RCC 7860 (cell line): ENCODE measurements around the gene P2RY14.
A peak's percentile ranks its signal among the peaks of the same experiment; 100 is the strongest.

Source experiments
- DNase-seq: peaks from one replicate; pipeline ENCODE4 v3.0.0-alpha.2; 2015; ENCODE audit warnings: low spot score
- FAIRE-seq: peaks from 2 replicates; lab custom pipeline; 2012; peaks lifted over from hg19 to GRCh38; lab: Jason Lieb, UNC

Gene P2RY14

DNA sequence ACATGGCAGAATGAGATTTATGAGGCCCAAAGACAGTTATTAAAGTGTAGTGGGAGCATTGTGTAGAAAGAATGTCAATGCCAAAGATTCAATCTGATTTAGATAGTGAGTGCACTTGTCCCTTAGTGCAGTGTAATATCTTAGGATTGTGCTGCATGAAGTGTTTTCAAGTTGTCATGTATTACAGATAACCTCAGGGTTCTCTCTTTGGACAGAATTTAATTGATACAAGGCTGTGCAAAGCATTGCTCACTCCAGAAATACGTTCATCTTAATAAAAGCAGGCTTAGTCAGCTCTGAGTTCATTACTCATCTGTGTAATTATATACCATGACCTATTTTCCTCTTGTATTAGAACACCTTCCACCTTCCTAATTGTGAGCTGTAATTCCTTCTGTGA, 59.3 kb downstream of the P2RY14 start:
- peak; percentile 96 for FAIRE-seq
- peak; percentile 91 for DNase-seq

DNA sequence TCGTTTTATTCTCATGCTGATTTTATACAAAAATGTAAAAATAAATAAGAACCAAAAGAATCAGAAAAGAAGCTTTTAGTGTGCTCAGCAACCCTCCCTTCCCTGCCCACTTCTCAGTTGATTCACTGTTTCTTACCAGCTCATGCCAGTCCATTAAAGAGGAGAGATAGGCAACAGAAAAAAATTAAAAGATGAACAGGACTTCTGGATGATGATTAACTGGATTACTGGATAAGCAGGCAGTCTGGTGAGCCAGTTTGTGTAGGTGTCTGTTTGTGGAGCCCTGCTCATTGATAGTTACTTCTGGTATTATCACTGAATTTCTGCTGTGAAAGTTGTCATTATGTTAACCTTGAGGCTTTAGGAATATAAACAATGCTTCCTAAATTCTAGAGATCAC, 60.2 kb downstream of the P2RY14 start:
- DNase-seq (peak; percentile 61), FAIRE-seq (peak; percentile 85)

DNA sequence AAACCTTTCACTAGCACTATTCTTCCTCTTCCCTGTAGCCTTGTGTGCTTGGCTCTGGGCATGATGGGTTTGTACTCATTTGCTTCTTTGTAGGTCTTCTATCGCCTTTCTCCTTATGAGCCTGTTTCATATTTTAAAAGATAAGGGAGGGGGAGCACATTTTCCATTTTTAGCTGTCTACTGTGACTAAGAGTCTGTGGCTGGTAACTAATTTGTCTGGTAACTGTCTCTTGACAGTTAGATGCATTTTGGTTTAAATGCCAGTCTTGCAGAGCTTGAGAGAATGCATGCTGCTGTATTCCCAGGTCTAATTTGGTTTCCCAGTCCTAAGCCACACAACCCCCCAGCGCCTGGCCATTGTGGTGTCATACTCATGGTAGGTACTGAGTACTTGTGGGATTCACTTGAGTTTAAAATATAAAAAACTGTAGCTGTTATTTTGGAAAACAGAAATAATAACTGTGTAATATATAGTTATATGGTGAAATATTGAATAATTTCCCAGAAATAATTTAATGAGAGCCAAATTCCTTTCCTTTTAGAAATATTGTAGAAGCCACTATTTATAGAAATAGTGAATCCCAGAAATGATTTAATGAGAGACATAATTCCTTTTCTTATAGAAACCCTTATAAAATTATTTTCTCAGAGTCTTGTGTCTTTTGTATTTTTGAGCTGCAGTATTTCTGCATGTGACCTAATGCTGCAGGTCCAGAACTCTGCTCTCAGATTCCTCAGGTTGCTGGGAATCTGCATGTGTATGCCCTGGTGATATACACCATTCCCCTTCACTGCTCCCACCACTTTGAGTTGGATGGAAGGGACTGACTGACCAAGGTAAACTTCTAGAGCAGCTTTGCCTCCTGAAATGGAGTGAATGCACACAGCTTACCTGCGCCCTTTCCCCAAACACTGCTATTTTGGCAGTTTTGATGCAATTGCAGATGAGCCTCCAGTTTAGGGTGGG, 61.4 kb downstream of the P2RY14 start:
- DNase-seq (peak; percentile 67), FAIRE-seq (peak; percentile 87)

DNA sequence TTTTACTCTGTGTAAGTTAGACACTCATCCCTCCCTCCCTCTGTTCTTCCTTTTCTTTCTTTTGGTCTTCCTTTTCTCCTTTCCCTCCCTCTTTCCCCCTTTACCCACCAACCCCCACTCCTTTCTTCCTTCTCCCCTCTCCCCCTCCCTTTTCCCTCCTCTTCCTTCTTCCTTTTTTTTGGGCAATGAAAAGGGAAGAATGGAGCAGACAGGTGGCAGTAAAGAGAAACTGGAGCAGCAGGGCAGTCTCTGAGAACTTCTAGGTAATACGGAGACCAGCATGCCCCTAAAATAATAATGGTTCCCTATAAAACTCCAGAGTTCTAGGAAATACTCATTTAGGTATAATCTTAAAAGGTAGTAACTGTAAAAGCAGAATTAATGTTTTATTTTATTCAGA, 63.9 kb downstream of the P2RY14 start:
- DNase-seq (no peak), FAIRE-seq (no peak)

DNA sequence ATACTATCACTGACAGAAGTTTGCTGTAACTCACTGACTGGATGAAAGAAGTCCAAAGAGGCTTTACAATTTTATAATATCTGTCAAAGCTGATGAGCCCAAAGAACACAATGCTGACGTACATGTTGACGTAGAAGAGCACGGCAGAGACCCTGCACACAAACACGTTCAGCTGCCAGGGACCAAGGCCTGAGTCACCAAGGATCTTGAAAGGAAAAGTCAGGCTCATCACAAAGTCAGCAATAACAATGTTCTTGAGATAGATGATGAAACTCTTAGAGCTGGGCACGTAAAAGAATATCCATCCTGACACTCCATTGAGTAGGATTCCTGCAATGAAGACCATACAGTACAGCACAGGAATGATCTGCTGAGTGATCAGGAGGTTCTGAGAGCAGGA, 64.5 kb downstream of the P2RY14 start:
- DNase-seq (no peak), FAIRE-seq (no peak)

DNA sequence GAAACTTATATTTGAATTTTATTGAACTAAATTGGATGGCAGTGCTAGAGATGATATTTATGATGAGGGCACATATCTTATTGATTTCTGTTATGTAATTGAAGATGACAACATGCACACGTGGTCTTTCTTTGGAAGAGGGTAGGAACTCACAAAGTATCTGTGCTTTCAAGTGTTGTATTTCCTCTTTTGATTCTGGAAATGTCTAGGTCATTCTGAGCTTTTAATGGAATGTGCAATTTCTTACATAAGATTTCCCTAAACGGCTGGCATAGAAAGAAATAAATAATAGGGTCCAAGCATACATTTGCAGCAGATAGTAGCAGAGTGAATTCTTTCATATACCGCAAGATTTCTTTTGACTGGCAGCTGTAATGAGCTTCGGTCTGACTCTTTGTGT, 65.2 kb downstream of the P2RY14 start:
- no peak for FAIRE-seq
- no peak for DNase-seq

DNA sequence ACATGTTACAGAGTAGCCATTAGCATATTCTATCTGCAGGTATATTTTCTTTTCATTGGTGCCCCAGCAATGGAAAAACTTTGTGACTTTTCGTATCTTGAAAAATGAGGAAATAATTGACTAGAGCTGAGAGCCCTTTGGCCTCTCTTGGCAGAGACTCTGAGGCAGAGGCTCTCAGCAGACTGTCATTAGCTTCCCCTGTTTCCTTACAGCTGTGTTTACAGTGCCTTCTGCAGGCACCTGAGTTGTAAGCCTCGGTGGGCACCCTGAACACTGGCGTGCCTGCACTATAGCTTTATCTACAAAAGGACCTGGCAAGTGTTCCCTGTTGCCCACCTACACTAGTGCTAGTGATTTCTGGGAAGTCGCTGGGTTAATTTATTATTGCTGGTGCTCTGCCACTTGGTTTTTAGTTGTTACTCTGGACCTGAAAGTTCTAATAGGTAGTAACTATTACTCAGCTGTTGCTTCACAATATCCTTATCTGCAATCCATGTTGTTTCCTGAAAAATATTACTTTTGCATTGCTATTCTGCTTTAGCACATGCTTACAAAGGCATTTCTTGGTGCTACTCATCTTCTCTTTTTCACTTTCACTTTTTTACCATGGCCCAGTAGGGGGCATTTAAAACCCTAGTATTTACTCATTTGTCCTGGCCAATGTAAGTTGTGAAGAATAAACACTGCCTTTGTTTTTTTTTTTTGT, 67.5 kb downstream of the P2RY14 start:
- FAIRE-seq = peak; percentile 58
- DNase-seq = no peak

DNA sequence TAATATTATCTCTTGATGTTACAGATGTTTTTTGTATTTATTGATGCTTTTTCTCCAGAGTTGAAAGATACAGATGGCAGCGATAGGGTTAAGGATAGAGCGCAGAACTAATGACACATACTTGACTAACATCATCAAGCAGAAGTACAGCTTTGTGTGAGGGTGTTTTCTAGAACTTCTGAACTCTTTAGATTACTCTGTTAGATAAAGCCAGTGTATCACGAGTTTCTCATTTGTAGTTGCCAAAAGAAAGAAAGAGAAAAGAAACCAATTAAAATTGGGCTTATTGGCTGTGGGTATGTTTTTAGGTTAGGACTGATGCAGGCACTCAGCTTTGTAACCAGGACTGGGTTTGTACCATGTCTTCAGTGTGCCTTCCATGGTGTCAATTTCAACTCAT, 68.7 kb downstream of the P2RY14 start:
- FAIRE-seq (no peak), DNase-seq (no peak)

DNA sequence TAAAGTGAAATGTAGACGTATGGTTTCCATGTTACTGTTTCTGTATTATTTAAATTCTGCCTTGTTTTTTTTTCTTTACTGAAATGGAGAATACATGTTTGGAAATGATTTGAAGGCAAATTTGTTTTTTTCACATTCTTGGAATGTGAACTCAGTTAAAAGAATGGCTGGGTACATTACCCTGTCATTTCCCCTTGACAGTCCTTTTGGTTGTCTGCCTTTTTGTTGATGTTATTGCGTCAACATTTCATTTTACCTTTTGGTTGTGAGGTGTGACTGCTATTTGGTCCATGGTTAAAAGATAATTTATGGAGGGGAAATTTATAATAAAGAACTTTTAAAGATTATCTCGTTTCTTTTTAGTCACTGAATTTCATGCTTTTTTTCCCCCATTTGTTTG, 72.1 kb downstream of the P2RY14 start:
- no peak for FAIRE-seq
- DNase-seq = no peak

DNA sequence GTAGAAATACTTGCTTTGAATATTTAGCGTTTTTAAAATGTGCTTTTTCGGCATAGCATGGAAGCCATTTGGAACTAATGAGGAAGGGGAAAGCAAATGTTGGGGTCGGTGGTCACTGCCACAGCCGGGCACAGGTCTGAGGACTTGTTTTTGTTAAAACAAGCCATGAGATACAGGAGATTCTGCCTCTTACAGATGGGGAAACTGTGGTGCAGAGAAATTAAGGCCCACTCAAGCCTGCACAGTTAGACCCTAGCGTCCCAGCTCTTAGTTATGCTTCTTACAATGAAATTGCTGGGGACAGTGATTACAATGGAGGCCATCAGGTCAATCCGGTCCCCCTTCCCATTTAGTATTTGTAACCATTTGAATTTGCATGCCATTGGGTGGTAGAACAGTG, 72.9 kb downstream of the P2RY14 start:
- DNase-seq (no peak), FAIRE-seq (no peak)

DNA sequence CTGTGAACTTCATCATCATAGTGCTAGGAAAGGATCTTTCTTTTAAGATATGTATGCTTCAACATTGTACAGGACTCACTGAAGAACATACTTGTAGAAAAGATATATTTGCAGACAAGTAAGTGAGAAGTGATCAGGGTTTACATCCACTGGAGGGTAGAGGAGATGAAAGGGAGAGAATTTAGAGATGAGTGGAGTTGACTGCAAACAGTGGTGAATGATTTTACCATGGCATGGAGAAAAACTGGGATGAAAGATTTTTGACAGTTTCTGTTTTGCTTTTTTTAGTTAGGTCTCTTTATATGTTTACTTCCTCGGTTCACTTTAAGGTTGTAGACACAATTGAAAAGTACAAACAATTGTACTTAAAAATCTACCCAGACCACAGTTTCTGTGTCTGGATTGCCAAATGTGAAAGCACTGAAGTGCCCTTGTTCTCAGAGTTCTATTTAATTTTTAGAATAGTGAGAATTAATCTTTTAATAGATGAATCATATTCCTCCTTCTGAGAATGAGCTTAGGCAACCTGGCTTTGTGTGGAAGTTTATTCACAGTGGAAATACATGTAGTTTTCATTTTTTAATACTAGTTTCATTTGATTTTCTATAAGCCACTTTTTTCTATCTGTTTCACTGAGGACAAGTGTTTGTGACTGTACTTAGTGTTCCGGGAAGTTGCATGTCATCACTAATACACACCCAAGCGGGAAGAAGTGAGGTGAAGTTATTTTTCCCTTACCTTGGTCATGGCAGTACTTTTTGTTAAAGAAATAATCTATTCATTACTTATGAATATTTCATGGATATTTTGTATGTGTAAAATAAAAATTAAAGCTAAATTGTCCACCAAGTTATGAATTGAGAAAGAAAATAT, 73.6 kb downstream of the P2RY14 start:
- FAIRE-seq = no peak
- DNase-seq = no peak

DNA sequence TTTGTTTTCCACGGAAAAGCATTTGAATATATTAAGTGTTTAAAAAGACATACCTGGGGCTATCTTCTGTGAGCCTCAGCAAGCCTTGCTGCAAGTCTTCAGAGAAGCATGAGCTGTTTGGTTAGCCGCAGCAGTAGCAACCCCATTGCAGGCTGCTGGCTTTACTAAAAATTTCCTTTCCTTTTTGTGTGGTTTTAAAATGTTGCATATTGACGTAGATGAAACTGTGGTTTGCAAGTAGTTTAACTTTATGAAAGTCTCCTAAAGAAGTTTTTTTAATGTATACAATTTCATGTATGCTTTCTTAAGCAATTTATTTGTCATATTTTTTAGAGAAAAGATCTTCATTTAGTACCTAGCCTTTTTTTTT, 75.3 kb downstream of the P2RY14 start, which contains the start of gene GPR171:
Gene GPR171 (minus strand): TSS at position 166 of the 370 bp plus-strand sequence. CDS start 3,830 bp downstream, outside the sequence.
- no peak for FAIRE-seq

DNA sequence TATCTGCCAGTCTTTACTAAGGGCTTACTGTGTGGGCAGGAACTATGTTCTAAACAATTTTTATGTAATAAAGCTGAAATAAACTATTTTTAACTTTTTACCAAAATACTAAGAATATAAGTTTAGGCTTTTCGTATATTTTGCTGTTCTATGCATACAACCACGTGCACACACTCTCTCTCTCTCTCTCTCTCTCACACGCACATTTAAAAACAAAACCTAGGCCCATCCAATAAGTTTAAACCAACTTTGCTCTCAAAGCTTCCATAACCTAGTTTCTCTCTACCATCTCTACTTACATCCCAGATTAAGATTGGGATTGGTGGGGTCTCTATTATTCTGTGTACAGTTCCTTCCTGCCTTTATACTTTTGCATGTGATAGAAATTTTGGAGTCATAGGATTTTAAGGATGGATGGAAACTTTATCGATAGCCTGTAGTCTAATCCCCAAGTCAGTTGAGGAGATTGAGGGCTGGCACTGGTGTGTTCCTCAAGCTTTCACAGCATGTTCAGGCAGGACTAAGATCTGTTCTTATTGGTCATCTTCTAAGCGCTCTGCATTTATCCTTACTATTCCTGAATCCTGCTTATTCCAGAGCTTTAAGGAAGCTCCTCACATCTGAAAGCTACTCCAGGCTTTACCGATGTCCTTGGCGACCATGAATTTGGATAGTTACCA, 77.2 kb downstream of the P2RY14 start:
- DNase-seq (no peak), FAIRE-seq (no peak)

More for the DNA sequence above, 75.3 kb downstream of the P2RY14 start, which contains the start of gene GPR171:
- no peak for DNase-seq

DNA sequence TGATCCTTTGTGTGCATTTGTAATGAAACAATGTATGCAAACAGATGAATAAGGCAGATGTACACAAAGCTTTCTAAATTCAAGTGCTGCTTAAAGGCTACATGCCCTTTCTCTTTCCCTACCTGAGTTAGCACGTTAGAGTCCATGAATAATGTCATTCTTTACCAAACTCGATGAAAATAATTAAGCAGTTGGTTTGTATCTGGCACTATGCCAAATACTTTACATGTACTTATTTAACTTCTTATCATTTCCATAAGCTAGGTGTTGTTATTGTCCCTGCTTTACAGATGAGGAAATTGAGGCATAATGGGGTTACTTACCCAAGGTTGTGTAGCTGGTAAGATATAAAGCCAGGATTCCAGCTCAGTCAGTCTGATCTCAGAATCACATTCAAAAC, 77.8 kb downstream of the P2RY14 start:
- DNase-seq = no peak
- FAIRE-seq = no peak

DNA sequence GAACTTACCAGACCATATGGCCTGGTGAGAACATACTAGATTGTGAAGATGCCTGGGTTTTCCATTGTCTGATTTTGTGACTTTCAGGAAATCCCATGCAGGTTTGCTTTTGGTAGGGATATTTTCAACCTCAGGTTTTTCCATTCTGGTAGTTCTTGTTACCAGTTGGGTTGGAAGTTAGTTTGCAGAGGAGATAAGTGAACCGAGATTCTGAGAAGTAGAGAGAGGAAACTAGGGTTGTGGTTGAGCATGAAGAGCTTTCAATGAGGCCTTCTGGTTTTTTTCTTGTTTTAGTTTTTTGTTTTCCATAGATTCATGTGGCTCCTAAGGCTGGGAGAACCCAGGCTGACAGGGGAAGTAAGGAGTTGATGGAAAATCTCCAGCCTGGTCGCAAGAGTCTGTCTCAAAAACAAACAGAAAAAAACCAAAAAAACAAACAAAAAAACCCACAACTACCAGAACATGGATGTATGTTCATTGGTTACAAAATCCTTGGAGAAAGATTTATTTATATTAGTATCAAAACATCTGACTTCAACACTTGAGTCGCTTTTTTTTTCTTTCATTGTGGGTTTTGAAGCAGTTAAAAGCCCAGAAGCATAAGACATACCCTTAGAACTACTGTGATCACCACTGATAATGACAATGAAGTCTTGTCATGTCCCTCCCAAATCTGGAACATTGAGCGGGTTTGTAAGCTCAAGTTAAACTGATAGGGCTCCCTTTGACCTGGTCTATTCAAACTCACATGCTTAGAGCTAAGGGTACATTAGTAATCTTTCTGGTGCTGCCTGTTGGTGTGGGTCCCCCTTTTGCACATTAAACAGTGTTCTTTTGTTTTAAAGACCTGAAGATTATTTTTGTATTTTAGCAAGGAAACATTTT, 78.5 kb downstream of the P2RY14 start:
- FAIRE-seq = no peak
- no peak for DNase-seq

DNA sequence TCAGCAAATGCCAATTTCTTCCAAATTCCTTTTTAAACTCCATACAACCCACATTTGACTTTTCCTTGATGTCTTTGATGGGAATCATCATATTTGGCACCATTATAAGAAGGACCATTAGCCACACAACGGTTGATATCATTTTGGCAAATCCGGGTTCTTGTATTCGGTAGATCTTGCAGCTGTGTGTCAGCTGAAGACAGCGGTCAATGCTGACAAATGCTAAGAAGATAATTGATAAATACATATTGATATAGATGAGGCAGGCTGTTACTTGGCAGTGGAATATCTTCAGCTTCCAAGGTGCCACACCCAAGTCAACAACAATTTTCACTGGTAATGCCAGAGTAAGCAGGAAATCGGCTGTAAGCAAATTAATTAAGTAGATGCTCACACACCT, 79.5 kb downstream of the P2RY14 start:
- no peak for FAIRE-seq

DNA sequence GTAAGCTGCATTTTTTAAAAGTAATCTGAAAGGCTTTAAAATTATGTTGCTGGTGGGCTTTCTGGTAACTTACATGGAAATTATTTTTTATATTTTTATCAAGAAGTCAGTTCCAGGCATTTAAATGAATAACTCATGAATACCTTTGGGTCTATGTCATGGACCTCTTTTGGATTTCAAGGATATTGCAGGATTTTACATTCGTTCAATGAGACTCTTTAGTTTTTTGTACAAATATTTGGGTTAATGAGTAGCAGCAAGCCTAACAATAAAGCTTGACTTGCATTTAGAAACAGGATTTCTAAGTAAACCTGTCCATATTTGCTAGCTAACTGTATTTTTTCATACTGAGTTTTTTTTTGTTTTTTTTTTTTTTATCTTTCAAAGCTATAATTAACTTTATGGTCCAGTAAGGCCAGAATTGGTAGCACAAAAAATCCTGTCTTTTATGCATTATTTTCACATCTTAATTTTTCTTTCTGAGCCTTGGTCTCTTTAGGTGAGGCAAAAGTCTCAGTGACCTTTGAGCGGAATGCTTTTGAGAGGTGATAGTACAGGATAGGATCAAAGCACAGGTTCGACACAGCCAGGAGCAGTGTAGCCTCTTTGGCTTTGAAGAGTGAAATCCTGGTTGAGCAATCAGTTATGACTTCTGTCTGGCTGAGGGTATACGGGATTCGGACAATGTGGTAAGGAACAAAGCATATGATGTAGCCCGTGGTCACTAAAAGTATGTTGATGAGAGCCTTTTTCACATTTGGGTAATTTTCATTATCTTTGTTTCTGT, 80.2 kb downstream of the P2RY14 start:
- DNase-seq (no peak), FAIRE-seq (no peak)

More for the DNA sequence above, 79.5 kb downstream of the P2RY14 start:
- DNase-seq = no peak

DNA sequence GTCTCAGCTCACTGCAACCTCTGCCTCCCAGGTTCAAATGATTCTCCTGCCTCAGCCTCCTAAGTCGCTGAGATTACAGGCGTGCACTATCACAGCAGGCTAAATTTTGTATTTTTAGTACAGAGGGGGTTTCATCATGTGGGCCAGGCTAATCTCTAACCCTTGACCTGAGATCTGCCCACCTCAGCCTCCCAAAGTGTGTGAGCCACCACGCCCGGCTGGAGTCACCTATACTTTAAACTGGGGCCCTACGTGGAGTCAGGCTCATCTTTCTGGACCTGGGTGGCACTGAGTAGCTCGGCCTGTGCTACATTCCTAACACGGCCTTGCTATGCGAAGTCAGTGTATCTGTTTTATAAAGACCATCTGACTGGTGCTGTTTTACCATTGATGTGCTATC, 81.1 kb downstream of the P2RY14 start:
- no peak for DNase-seq
- no peak for FAIRE-seq

DNA sequence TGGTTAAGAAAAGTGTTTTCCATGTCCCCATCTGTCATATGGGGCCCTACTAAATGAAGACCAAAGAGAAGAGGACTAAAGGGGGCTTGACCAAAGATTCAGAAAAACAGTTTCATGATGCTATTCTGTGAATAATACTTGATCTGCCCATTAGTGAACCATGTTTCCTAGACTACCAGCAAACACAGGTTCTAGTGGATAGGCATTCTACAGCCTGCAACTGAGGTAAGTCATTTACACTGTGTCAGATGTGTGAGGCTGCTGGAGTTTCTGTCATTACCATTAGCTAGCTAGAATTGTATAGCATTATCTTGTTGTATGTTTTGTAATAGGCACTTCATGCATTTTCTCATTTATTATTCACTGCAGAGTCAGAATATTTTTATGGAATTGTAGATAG, 81.9 kb downstream of the P2RY14 start:
- FAIRE-seq (no peak), DNase-seq (no peak)
